Keratinocyte (primary cell): ENCODE data around the gene ACOT7. TPM values are rescaled to one million over a fixed set of nuclear protein-coding genes. Genes with fewer than 3 reads are reported as not detected.

ENCODE experiments used
- DNase-seq: peaks from one replicate; pipeline ENCODE4 v3.0.0-alpha.2; 2011; ENCODE audit warnings: low read depth, missing footprints, low spot score
- FAIRE-seq: peaks from 2 replicates; lab custom pipeline; 2011; peaks lifted over from hg19 to GRCh38; lab: Jason Lieb, UNC
- H2AFZ ChIP-seq: 2 replicates; pipeline ENCODE4 v1.6.0; 2012; ENCODE audit warnings: low read length, control low read depth, inconsistent platforms; ENCODE audit not compliant: control insufficient read depth
- H3K27ac ChIP-seq: 2 replicates; pipeline ENCODE4 v1.5.1; 2011; ENCODE audit warnings: low read length; ENCODE audit not compliant: control insufficient read depth, insufficient read depth
- H3K27me3 ChIP-seq: 3 replicates; pipeline ENCODE4 v1.6.0; 2011; ENCODE audit warnings: low read length; ENCODE audit not compliant: control insufficient read depth, insufficient read depth; ENCODE audit errors: extremely low read depth
- H3K36me3 ChIP-seq, 2 experiments: 2 replicates in 1 of 2; 3 replicates in 1 of 2; pipeline ENCODE4 v1.5.1; 2011; ENCODE audit warnings: low read length in 2 of 2, mild to moderate bottlenecking in 1 of 2; ENCODE audit not compliant: control insufficient read depth in 2 of 2, insufficient read depth in 2 of 2; ENCODE audit errors: extremely low read depth in 1 of 2
- H3K4me1 ChIP-seq: 3 replicates; pipeline ENCODE4 v1.5.1; 2011; ENCODE audit warnings: low read length; ENCODE audit not compliant: control insufficient read depth, insufficient read depth; ENCODE audit errors: extremely low read depth
- H3K4me2 ChIP-seq: 3 replicates; pipeline ENCODE4 v1.6.0; 2011; ENCODE audit warnings: low read depth, low read length; ENCODE audit not compliant: control insufficient read depth, insufficient read depth; ENCODE audit errors: extremely low read depth
- H3K4me3 ChIP-seq, 3 experiments: fragments of 200-600 bp in 1 of 3; sonication (generic) in 1 of 3; 2 replicates in 2 of 3; 3 replicates in 1 of 3; pipeline ENCODE4 v1.5.1; 2011 to 2016; ENCODE audit warnings: low read length in 3 of 3, mild to moderate bottlenecking in 3 of 3, control low read depth in 2 of 3, inconsistent platforms in 1 of 3, low read depth in 1 of 3, mixed read lengths in 1 of 3, mixed run types in 1 of 3, moderate library complexity in 1 of 3; ENCODE audit not compliant: control insufficient read depth in 2 of 3, insufficient read depth in 2 of 3; ENCODE audit errors: extremely low read depth in 1 of 3
- H3K79me2 ChIP-seq: 2 replicates; pipeline ENCODE4 v1.6.0; 2012; ENCODE audit warnings: low read length; ENCODE audit not compliant: control insufficient read depth, insufficient read depth
- H3K9ac ChIP-seq: 3 replicates; pipeline ENCODE4 v1.6.0; 2011; ENCODE audit warnings: low read length; ENCODE audit not compliant: control insufficient read depth, insufficient read depth; ENCODE audit errors: extremely low read depth
- H3K9me1 ChIP-seq: 3 replicates; pipeline ENCODE4 v1.6.0; 2011; ENCODE audit warnings: low read length; ENCODE audit not compliant: control insufficient read depth, insufficient read depth; ENCODE audit errors: extremely low read depth
- H3K9me3 ChIP-seq: 2 replicates; pipeline ENCODE4 v1.5.1; 2012; ENCODE audit warnings: low read depth, low read length; ENCODE audit not compliant: control insufficient read depth
- H4K20me1 ChIP-seq: 3 replicates; pipeline ENCODE4 v1.6.0; 2011; ENCODE audit warnings: low read length; ENCODE audit not compliant: control insufficient read depth, insufficient read depth; ENCODE audit errors: extremely low read depth
- CTCF ChIP-seq, 3 experiments: IDR thresholded peaks in 1 of 3; conservative IDR thresholded peaks in 1 of 3; optimal IDR thresholded peaks in 1 of 3; 2 replicates in 2 of 3; 3 replicates in 1 of 3; pipeline versions ENCODE3 to v1.5.1; 2011; ENCODE audit warnings: low read length in 3 of 3, mild to moderate bottlenecking in 3 of 3, moderate library complexity in 2 of 3, control low read depth in 1 of 3, inconsistent platforms in 1 of 3; ENCODE audit not compliant: insufficient read depth in 2 of 3; ENCODE audit errors: extremely low read depth in 1 of 3
- EZH2 ChIP-seq: IDR thresholded peaks from one replicate; pipeline ENCODE4 v1.6.1; 2012; ENCODE audit warnings: inconsistent platforms, mild to moderate bottlenecking, low read length, moderate library complexity
- dilution Hi-C: fragments of 300-500 bp; cut with MboI; formaldehyde crosslinking; loops from one replicate; pipeline ENCODE4 v1.7.0; 2020; ENCODE audit warnings: low sequenced_read_pairs; ENCODE audit not compliant: extremely low pct_ligation_motif_present
- polyA plus RNA-seq, 5 experiments: library from polyadenylated mRNA; depleted of rRNA in 3 of 5; stranded (reverse) in 3 of 5; stranded (forward) in 1 of 5; unstranded in 1 of 5; fragments of >200 nt; gene quantifications; 1 replicate in 1 of 5; 2 replicates in 3 of 5; 3 replicates in 1 of 5; pipeline versions ENCODE4 v1.2.1 to v1.2.3, GENCODE V29; 2011 to 2012; ENCODE audit warnings: missing spikeins in 2 of 5, low read depth in 1 of 5, low replicate concordance in 1 of 5

The ACOT7 gene
- polyA plus RNA-seq, 1 donor (not counting 4 experiments of a cell fraction or from before 2014, with no cell fraction given), result 226 TPM

- Histone ChIP-seq H3K9me3 (no peaks in the 10 kb centered on the region), H3K36me3 (peaks cover 6% of the 10 kb centered on the region in 2 experiments), H3K27me3 (no peaks in the 10 kb centered on the region), H2AFZ (no peak overlapping the region), H3K27ac (no peak overlapping the region), H3K79me2 (no peaks in the 10 kb centered on the region), H3K9me1 (peaks cover 3% of the 10 kb centered on the region), H3K4me3 (no peak overlapping the region), H4K20me1 (no peaks in the 10 kb centered on the region), H3K9ac (no peak overlapping the region), H3K4me2 (no peak overlapping the region), H3K4me1 (peaks cover 17% of the 10 kb centered on the region)
- DNase-seq, result no peak
- dilution Hi-C loops, result no loop called here
- no peak for TF ChIP-seq EZH2
- no peak for TF ChIP-seq CTCF (optimal IDR thresholded peaks at IDR 0.05 in 1 of 3, IDR thresholded peaks at IDR 0.05 in 1 of 3, conservative IDR thresholded peaks at IDR 0.05 in 1 of 3; ENCODE audit: extremely low read depth in 1 of 3, insufficient read depth in 2 of 3, low read length in 3 of 3)
- FAIRE-seq, result no peak
Measured at GRCh38 chr1:6257541-6258069, 136.0 kb downstream of the ACOT7 start.

- Histone ChIP-seq H3K27me3 (no peaks in the 10 kb centered on the region), H3K9me1 (peaks cover 3% of the 10 kb centered on the region), H4K20me1 (no peaks in the 10 kb centered on the region), H3K36me3 (peaks cover 6% of the 10 kb centered on the region in 2 experiments), H3K27ac (no peak overlapping the region), H3K9ac (no peak overlapping the region), H3K4me3 (no peak overlapping the region), H2AFZ (no peak overlapping the region), H3K9me3 (no peaks in the 10 kb centered on the region), H3K4me2 (no peak overlapping the region), H3K4me1 (peaks cover 17% of the 10 kb centered on the region), H3K79me2 (no peaks in the 10 kb centered on the region)
- dilution Hi-C loops, result no loop called here
- DNase-seq (no peak), FAIRE-seq (no peak)
- TF ChIP-seq EZH2 (no peak), CTCF (optimal IDR thresholded peaks at IDR 0.05 in 1 of 3, IDR thresholded peaks at IDR 0.05 in 1 of 3, conservative IDR thresholded peaks at IDR 0.05 in 1 of 3; ENCODE audit: extremely low read depth in 1 of 3, insufficient read depth in 2 of 3, low read length in 3 of 3) (no peak)
Measured at GRCh38 chr1:6256645-6257044, 136.9 kb downstream of the ACOT7 start.
